GM10266 (cell line): ENCODE results near the gene SLC25A48.

Source experiments
- DNase-seq: peaks from one replicate; pipeline ENCODE4 v3.0.0; 2012; ENCODE audit errors: extremely low spot score
- CTCF ChIP-seq: IDR thresholded peaks from 2 replicates; pipeline ENCODE4 v1.5.1; 2012; ENCODE audit warnings: mild to moderate bottlenecking, low read depth; ENCODE audit not compliant: control insufficient read depth, insufficient read depth; ENCODE audit errors: missing control alignments

The SLC25A48 gene

DNA sequence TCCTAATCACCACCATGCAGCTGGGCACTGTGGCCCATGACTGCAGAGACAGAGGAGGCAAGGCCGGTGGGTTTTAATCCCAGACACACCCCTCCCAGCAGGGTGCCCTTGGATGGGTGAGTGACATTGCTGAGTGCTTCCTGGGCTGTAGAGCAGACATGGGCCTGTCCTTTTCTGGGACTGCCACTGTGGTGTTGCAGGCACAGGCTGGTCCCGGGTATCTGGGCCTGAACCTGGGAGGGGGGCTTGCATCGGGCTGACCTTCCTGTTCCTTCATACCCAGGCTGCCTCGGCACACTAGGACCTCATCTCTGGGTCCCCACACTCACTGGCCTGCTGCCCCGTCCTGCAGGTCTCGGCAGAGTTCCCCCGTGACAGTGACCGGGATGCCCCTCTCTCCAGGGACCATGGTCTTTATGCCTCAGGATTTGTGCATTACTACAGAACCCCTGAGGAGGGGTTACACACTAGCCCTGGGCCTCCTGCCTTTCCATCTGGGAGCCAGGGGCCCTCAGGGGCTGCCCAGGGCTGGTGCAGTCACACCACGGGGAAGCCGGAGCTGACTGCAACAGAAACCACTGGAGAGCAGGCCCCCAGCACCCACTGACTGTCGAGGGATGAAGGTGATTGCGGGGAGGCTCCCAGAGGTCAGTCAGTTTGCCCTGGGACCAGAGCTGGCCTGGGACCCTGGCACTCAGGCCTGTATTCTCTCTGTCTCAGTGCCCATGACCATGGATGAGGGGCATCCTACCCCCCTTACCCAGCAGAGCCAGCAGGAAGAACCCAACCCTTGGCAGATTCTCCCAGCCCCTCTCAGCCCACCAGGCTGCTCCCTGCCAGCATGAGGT, 8.9 kb upstream of the SLC25A48 start:
- no peak for TF ChIP-seq CTCF
- peak; percentile 5 for DNase-seq

DNA sequence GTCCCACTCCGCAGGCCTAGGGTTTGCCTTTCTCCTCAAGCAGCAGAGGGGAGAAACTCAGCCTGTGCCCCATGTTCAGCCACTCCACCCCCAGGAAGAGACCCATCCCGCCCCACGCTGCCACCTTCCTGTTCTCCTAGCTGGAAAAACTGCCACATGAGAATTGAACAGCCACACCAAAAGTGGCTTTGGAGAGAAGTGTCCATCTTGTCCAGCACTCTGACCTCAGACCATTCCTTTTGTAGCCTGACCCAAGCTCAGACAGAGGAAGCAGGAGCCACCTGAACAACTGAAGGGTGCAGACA, 8.3 kb upstream of the SLC25A48 start:
- peak; percentile 2 for DNase-seq
- TF ChIP-seq CTCF = no peak

DNA sequence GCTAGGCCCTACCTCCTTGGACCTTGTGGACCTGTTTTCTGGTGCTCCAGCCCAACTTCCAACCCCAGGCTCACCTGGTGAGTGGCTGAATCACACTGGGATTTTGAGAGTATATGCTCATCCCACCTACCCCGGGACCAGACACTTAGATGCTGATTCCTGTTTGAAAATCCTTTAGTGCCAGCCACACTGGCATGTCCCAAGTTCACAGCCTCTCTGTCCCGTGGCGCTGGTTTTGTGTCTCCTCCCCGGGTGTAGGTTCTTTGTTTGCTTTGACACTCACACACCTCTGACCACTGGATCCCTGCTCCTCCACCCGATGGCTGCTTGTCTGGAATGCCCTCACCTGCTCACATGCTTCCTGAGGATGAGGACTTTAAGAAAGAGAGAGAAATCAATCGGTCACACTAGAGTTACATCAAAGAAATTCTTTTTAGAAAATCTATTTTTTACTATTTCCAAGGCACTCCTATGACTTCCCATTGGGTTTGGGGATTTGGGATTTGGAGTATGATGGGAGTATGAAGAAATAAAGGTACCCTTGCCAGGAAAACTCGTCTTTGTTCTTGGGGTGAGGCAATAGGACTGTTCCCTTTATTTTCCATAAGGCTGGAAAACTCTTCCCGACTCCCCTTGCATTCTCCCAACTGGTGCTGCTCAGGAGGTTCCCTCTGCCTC, 7.3 kb upstream of the SLC25A48 start:
- DNase-seq = peak; percentile 2
- TF ChIP-seq CTCF = no peak

DNA sequence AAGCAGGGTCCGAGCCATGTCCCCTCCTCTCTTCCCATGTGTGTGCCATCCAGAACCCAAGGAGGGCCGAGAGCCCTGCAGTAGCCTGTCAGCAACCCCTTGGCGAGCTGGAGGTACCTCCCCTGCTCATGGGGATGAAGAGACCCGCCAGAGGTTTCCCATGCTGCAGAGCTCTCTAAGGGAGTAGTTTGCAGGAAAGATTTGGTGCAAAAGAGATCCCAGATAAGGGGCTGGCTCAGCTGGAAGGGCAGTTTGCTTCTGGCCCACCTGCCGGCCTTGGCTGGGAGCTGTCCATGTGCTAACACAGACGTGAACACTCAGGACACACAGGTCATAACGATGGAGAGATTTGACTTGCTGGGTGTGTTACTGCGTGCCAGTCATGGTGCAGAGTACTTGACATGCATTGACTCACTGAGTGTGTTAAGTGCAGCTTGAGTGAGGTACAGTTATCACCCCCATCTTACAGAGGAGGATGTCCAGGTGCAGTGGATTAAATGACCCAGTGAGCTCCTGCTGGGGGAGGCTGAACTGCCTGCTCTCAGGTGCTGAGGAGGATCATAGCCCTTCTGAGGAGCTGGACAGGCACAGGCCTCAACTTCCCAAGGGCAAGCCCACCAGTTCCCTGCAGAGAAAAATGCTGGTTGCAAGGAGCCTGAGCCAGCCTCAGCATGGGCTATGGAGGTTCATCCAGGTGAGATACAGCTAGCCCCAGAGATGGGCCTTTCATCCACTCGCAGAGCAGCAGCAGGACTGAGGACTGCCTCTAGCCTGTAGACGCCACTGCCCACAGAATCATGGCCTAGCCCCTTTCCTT, 6.3 kb upstream of the SLC25A48 start:
- TF ChIP-seq CTCF = no peak
- DNase-seq = no peak

- no peak for DNase-seq
- no peak for TF ChIP-seq CTCF
Measured at GRCh38 chr5:135828782-135829127, 5.7 kb upstream of the SLC25A48 start.

DNA sequence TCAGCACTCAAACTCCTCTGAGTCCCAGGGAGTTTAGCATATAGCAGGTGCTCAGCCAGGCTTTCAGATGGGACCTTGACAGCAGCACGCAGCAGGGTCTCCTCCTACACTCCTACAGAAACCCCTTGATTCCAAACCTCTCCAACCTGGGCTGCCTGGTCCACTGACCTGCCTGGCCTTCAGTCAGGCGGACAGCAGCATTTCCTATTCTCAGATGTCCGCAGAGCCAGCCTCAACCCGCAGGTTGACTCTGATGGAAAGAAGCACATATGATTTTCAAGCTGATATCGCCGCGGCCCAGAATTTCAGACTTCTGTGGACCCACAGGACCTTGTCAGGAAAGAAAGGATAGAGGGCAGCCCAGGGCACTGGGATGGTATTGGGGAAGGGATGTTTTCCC, 5.3 kb upstream of the SLC25A48 start:
- TF ChIP-seq CTCF = no peak
- no peak for DNase-seq

GRCh38 chr5:135829681-135830383, 4.6 kb upstream of the SLC25A48 start:
- DNase-seq = peak; percentile 64
- TF ChIP-seq CTCF = peak; percentile 65
